Activated CD4-positive, alpha-beta T cell treated with anti-CD3 and anti-CD28 coated beads for 36 hours (primary cell): ENCODE data around the gene LINGO4. TPM values are rescaled to one million over a fixed set of nuclear protein-coding genes. Genes with fewer than 3 reads are reported as not detected.

Experiments
- ATAC-seq: fragments of 200-7000 bp; cut with Tn5 transposase; one replicate; pipeline ENCODE4 v1.10.0; 2021; ENCODE audit warnings: mild to moderate bottlenecking, moderate library complexity
- CTCF ChIA-PET: fragments of 350-600 bp; sonication (Branson Sonifier 250); formaldehyde crosslinking; loops from one replicate; lab custom pipeline; 2021; ENCODE audit warnings: antibody characterized with exemption; lab: Charles Lee
- POLR2A ChIA-PET: fragments of 350-600 bp; sonication (Branson Sonifier 250); formaldehyde crosslinking; loops from one replicate; lab custom pipeline; 2021; ENCODE audit warnings: antibody characterized with exemption, inconsistent platforms; lab: Charles Lee
- DNase-seq: peaks from one replicate; pipeline ENCODE4 v3.0.0-alpha.2; 2020
- H3K27ac Mint-ChIP-seq: one replicate; pipeline ENCODE4 v1.8.0; 2021; ENCODE audit warnings: mixed read lengths
- H3K27me3 Mint-ChIP-seq: one replicate; pipeline ENCODE4 v1.8.0; 2021; ENCODE audit warnings: mixed read lengths
- H3K36me3 Mint-ChIP-seq: one replicate; pipeline ENCODE4 v1.8.0; 2021; ENCODE audit warnings: low read depth, mixed read lengths
- H3K4me1 Mint-ChIP-seq: one replicate; pipeline ENCODE4 v1.8.0; 2021; ENCODE audit warnings: mixed read lengths
- H3K4me3 Mint-ChIP-seq: one replicate; pipeline ENCODE4 v1.8.0; 2021; ENCODE audit warnings: mild to moderate bottlenecking, moderate library complexity, mixed read lengths
- H3K9me3 Mint-ChIP-seq: one replicate; pipeline ENCODE4 v1.8.0; 2021; ENCODE audit warnings: low read depth, mixed read lengths
- intact Hi-C, 2 experiments: fragments of 100-400 bp; cut with DNase I in 1 of 2; cut with micrococcal nuclease in 1 of 2; formaldehyde crosslinking; loops; one replicate each; pipeline versions ENCODE4 v1.14.2 to v1.15.1; 2022 to 2024; cut with DNase I, micrococcal nuclease
- total RNA-seq, 2 experiments: library from RNA; stranded (reverse); gene quantifications; one replicate each; pipeline ENCODE4 v1.2.3, GENCODE V29; 2021

The LINGO4 gene
- total RNA-seq, 2 experiments from 2014 or later: 0.09 to 0.18 TPM

DNA sequence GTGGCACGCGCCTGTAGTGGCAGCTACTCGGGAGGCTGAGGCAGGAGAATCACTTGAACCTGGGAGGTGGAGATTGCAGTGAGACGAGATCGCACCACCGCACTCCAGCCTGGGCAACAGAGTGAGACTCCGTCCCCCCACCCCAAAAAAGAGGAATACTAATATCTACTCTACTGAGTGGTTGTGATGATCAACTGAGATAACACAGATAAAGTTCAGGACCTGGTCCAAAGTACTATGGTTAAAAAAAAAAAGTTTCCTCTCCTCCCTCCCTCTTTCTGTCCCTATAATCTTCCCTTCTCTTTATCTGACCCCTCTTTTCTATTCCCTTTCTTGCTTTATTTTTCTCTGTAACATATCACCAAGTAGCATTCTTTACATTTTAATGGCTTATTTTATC lies 30.4 kb upstream of the LINGO4 start:
- H3K27ac Mint-ChIP-seq: no peak overlapping the region
- H3K36me3 Mint-ChIP-seq: no peaks in the 10 kb centered on the region
- no peak overlapping the region for H3K4me3 Mint-ChIP-seq
- intact Hi-C loops: loop anchor here (5.0 kb wide), 5 partner anchors 73 to 508 kb away; partner anchors contain the start of genes MRPL9 (in 1 of the 2), PI4KB (in 1 of the 2), POGZ (in 1 of the 2) and SNX27 (in 1 of the 2)
- ChIA-PET CTCF (interaction anchor here (0.6 to 4.7 kb wide), 20 partner anchors 8 to 294 kb away, joined by 3 to 19 read pairs (median 4); partner anchors contain the start of genes MRPL9 and TDRKH), POLR2A (no interaction called here)
- ATAC-seq: no peak
- no peaks in the 10 kb centered on the region for H3K27me3 Mint-ChIP-seq
- DNase-seq: no peak
- H3K9me3 Mint-ChIP-seq: no peaks in the 10 kb centered on the region
- peaks cover 67% of the 10 kb centered on the region for H3K4me1 Mint-ChIP-seq

DNA sequence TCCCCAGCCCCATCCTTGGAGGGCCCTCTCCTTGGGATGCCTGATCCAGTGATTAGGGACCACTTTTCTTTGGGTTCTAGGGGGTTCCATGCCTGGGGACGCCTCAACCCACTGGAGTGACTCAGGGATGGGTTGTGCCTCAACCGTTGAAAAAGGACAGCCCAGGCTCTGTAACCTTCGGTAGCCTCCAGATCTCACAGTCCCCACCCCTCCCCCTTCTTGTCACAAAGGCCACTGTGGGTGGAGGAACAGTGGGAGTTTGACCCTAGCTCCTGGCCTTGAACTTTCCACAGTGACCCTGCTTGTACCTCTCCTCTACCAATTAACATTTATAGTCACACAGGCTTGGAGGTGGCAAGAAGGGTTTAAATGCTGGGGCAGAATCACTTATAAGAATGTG lies 29.0 kb upstream of the LINGO4 start:
- Mint-ChIP-seq H3K4me3 (no peak overlapping the region), H3K9me3 (no peaks in the 10 kb centered on the region), H3K27me3 (no peaks in the 10 kb centered on the region), H3K36me3 (no peaks in the 10 kb centered on the region), H3K4me1 (peaks cover 72% of the 10 kb centered on the region), H3K27ac (no peak overlapping the region)
- POLR2A ChIA-PET: interaction anchor here (0.6 kb wide), 2 partner anchors 98 to 136 kb away, joined by 3 to 4 read pairs; no protein-coding TSS in a partner anchor
- ATAC-seq (no peak), DNase-seq (no peak)
- intact Hi-C loops: no loop called here
- CTCF ChIA-PET: interaction anchor here (0.8 to 4.7 kb wide), 9 partner anchors 10 to 534 kb away, joined by 3 to 19 read pairs (median 6); partner anchors contain the start of genes MRPL9 and TDRKH

- Mint-ChIP-seq H3K36me3 (no peaks in the 10 kb centered on the region), H3K4me3 (no peak overlapping the region), H3K4me1 (peaks cover 81% of the 10 kb centered on the region), H3K9me3 (no peaks in the 10 kb centered on the region), H3K27ac (peak overlapping the region; percentile 29), H3K27me3 (no peaks in the 10 kb centered on the region)
- no peak for DNase-seq
- ATAC-seq: no peak
- intact Hi-C loops: no loop called here
- ChIA-PET CTCF (interaction anchor here (0.6 to 4.1 kb wide), 2 partner anchors 11 to 71 kb away, joined by 3 to 19 read pairs; no protein-coding TSS in a partner anchor), POLR2A (no interaction called here)
Observed at GRCh38 chr1:151833172-151833900, 28.1 kb upstream of the LINGO4 start.

DNA sequence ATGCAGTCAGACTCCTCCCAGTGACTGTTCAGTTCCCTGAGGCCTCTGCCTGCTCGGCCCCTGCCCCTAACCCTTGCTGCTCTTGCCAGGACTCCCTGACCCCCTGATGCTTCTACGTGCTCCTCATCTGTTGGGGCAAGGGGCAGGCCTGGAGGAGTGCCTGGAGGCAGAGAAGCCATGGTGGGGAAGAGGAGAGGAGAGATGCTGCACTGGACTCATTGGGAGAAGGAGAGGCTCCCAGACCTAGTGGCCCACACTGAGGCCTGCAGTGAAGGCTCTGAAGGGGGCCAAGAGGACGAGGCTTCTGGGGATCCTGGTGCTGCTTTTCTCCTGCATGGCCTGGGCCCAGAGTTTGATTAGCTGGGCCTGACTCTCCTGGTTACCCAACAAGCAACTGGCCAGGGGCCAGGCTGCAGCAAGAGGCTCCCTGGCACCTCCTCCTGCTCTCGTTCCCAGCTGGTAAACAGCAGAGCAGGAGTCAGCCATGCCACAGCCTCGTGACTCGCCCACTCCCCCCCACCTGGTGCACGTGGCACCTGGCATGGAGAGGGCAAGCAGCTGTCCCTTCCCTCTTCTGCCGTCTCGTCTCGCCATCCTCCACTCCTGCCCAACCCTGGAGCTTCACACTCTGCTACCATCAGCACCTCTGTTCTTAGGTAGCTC lies 27.2 kb upstream of the LINGO4 start:
- H3K36me3 Mint-ChIP-seq: no peaks in the 10 kb centered on the region
- intact Hi-C loops: no loop called here
- POLR2A ChIA-PET: no interaction called here
- no peak for ATAC-seq
- H3K9me3 Mint-ChIP-seq: no peaks in the 10 kb centered on the region
- no peaks in the 10 kb centered on the region for H3K27me3 Mint-ChIP-seq
- H3K4me3 Mint-ChIP-seq: no peak overlapping the region
- no peak for DNase-seq
- H3K4me1 Mint-ChIP-seq: peaks cover 85% of the 10 kb centered on the region
- peak overlapping the region; percentile 3 for H3K27ac Mint-ChIP-seq
- CTCF ChIA-PET: interaction anchor here (0.6 to 4.1 kb wide), 2 partner anchors 10 to 70 kb away, joined by 3 to 19 read pairs; no protein-coding TSS in a partner anchor

DNA sequence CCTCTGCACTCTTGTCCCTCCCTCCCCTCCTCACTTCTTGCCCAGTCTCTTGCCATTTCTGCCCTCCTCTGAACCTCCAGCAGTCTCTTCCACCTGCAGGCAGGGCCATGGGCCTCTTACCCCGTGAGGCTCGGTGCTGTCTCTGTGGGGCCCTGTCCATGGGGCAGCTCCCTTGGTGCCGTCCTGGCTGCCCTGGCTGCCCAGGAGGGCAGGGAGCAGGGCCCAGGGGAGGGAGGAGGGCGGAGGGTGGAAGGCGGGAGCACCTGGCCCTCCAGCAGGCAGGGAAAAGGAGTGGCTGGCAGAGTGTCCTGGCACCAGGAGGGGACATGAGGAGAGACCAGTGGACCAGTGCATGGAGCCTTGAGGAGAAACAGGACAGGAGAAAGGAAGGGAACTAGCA lies 26.4 kb upstream of the LINGO4 start, which contains the start of gene RORC:
TSS of gene RORC (minus strand) at position 198 of the 400 bp plus-strand sequence. CDS start at position 160, 38 bp downstream.
- no peak for ATAC-seq
- H3K36me3 Mint-ChIP-seq: no peaks in the 10 kb centered on the region

GRCh38 chr1:151831256-151831591 lies 26.0 kb upstream of the LINGO4 start:
- CTCF ChIA-PET: interaction anchor here (1.0 to 1.1 kb wide), 2 partner anchors 15 to 33 kb away, joined by 3 read pairs; no protein-coding TSS in a partner anchor
- Mint-ChIP-seq H3K27me3 (no peaks in the 10 kb centered on the region), H3K4me1 (peaks cover 81% of the 10 kb centered on the region), H3K4me3 (peak overlapping the region; percentile 11), H3K9me3 (no peaks in the 10 kb centered on the region), H3K36me3 (no peaks in the 10 kb centered on the region), H3K27ac (peak overlapping the region; percentile 49)
- DNase-seq: no peak
- no peak for ATAC-seq
- POLR2A ChIA-PET: interaction anchor here (1.4 kb wide), 1 partner anchor 41 kb away, joined by 9 read pairs; the partner anchor contains the start of gene TDRKH
- intact Hi-C loops: no loop called here

More for the DNA sequence above, 26.4 kb upstream of the LINGO4 start, which contains the start of gene RORC:
- H3K27ac Mint-ChIP-seq: peak within 1 kb of the TSS; percentile 49
- peaks cover 81% of the 10 kb centered on the region for H3K4me1 Mint-ChIP-seq
- intact Hi-C loops: no loop called here
- H3K4me3 Mint-ChIP-seq: peak within 1 kb of the TSS; percentile 11
- ChIA-PET CTCF (interaction anchor here (4.1 kb wide), 1 partner anchor 10 kb away, joined by 19 read pairs; no protein-coding TSS in a partner anchor), POLR2A (no interaction called here)
- no peaks in the 10 kb centered on the region for H3K9me3 Mint-ChIP-seq
- no peak for DNase-seq
- no peaks in the 10 kb centered on the region for H3K27me3 Mint-ChIP-seq

DNA sequence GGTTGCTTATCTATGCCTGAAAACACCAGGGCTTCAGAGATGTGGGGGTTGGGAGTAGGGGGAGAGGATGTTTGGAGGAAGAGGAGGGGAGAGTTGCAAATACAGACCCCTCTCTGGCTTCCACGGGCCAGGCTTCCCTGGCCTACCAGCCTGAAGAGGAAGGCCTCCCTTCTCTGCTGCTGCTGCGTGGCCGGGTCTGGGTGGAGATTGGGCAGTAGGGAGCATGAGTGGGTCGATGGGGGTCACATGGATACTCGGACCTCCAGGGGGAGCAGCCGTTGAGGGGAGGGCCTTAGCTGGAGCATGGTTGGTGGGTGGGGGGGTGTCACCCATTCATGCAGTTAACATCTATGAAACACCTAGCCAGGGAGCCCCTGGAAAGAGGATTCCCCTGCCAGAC lies 24.8 kb upstream of the LINGO4 start:
- POLR2A ChIA-PET: interaction anchor here (0.6 to 1.4 kb wide), 2 partner anchors 40 to 293 kb away, joined by 3 to 9 read pairs; partner anchors contain the start of gene TDRKH
- CTCF ChIA-PET: interaction anchor here (0.9 to 1.5 kb wide), 4 partner anchors 13 to 39 kb away, joined by 3 to 6 read pairs (median 4); partner anchors contain the start of gene TDRKH
- DNase-seq (no peak), ATAC-seq (no peak)
- H3K27me3 Mint-ChIP-seq: no peaks in the 10 kb centered on the region
- H3K4me3 Mint-ChIP-seq: peak overlapping the region; percentile 11
- H3K36me3 Mint-ChIP-seq: no peaks in the 10 kb centered on the region
- peaks cover 85% of the 10 kb centered on the region for H3K4me1 Mint-ChIP-seq
- no peaks in the 10 kb centered on the region for H3K9me3 Mint-ChIP-seq
- intact Hi-C loops: no loop called here
- H3K27ac Mint-ChIP-seq: peak overlapping the region; percentile 69

GRCh38 chr1:151829352-151830046 lies 24.3 kb upstream of the LINGO4 start:
- H3K4me1 Mint-ChIP-seq: peaks cover 83% of the 10 kb centered on the region
- intact Hi-C loops: loop anchor here (2.0 kb wide), 2 partner anchors 39 to 235 kb away; partner anchors contain the start of gene TDRKH (in 2 of the 2)
- no peaks in the 10 kb centered on the region for H3K9me3 Mint-ChIP-seq
- ChIA-PET CTCF (interaction anchor here (1.5 kb wide), 1 partner anchor 13 kb away, joined by 4 read pairs; no protein-coding TSS in a partner anchor), POLR2A (no interaction called here)
- DNase-seq (peak; percentile 54), ATAC-seq (peak; percentile 28)
- H3K27ac Mint-ChIP-seq: peak overlapping the region; percentile 69
- H3K27me3 Mint-ChIP-seq: no peaks in the 10 kb centered on the region
- no peaks in the 10 kb centered on the region for H3K36me3 Mint-ChIP-seq
- peak overlapping the region; percentile 11 for H3K4me3 Mint-ChIP-seq

- Mint-ChIP-seq H3K27me3 (no peaks in the 10 kb centered on the region), H3K27ac (peak overlapping the region; percentile 69), H3K9me3 (no peaks in the 10 kb centered on the region), H3K4me3 (peak overlapping the region; percentile 11), H3K4me1 (peaks cover 77% of the 10 kb centered on the region), H3K36me3 (no peaks in the 10 kb centered on the region)
- ChIA-PET CTCF (interaction anchor here (0.7 kb wide), 1 partner anchor 95 kb away, joined by 3 read pairs; no protein-coding TSS in a partner anchor), POLR2A (interaction anchor here (0.8 kb wide), 1 partner anchor 13 kb away, joined by 5 read pairs; no protein-coding TSS in a partner anchor)
- ATAC-seq: no peak
- no peak for DNase-seq
- intact Hi-C loops: loop anchor here (2.0 kb wide), 2 partner anchors 38 to 234 kb away; partner anchors contain the start of gene TDRKH (in 2 of the 2)
Observed at GRCh38 chr1:151828921-151829320, 23.7 kb upstream of the LINGO4 start.

GRCh38 chr1:151827853-151828252 lies 22.6 kb upstream of the LINGO4 start:
- intact Hi-C loops: loop anchor here (2.0 kb wide), 2 partner anchors 37 to 233 kb away; partner anchors contain the start of gene TDRKH (in 2 of the 2)
- ChIA-PET CTCF (interaction anchor here (0.9 to 1.4 kb wide), 3 partner anchors 9 to 38 kb away, joined by 3 to 7 read pairs (median 6); partner anchors contain the start of gene TDRKH), POLR2A (interaction anchor here (0.6 kb wide), 1 partner anchor 8 kb away, joined by 3 read pairs; no protein-coding TSS in a partner anchor)
- Mint-ChIP-seq H3K9me3 (no peaks in the 10 kb centered on the region), H3K4me1 (peaks cover 74% of the 10 kb centered on the region), H3K27ac (peak overlapping the region; percentile 73), H3K36me3 (no peaks in the 10 kb centered on the region), H3K4me3 (peak overlapping the region; percentile 7), H3K27me3 (no peaks in the 10 kb centered on the region)
- ATAC-seq (no peak), DNase-seq (peak; percentile 54)
